Fibroblast of pulmonary artery (primary cell): ENCODE measurements around the gene ACYP1.

Source experiments
- DNase-seq: peaks from one replicate; pipeline ENCODE4 v3.0.0-alpha.2; 2010; ENCODE audit warnings: low read depth
- H3K4me3 ChIP-seq: replicated peaks from 2 replicates; pipeline ENCODE4 v1.5.1; 2011; ENCODE audit warnings: low read depth, mild to moderate bottlenecking, control low read depth, low read length, moderate library complexity
- CTCF ChIP-seq: IDR thresholded peaks from 2 replicates; pipeline ENCODE4 v1.5.1; 2011; ENCODE audit warnings: mild to moderate bottlenecking, control low read depth, low read length, inconsistent platforms; ENCODE audit errors: missing control alignments

The ACYP1 gene

GRCh38 chr14:75060420-75060819, 3.4 kb downstream of the ACYP1 start:
- no peak for DNase-seq
- no peak for TF ChIP-seq CTCF
- H3K4me3 ChIP-seq: no peak overlapping the region

- no peak for DNase-seq
- TF ChIP-seq CTCF: no peak
- no peak overlapping the region for H3K4me3 ChIP-seq
These were observed 4.2 kb downstream of the ACYP1 start for GRCh38 chr14:75059642-75060041.

- DNase-seq: peak; percentile 12
- TF ChIP-seq CTCF: no peak
- H3K4me3 ChIP-seq: no peak overlapping the region
These were observed 9.4 kb downstream of the ACYP1 start for GRCh38 chr14:75054421-75054820.

- H3K4me3 ChIP-seq: no peak overlapping the region
- TF ChIP-seq CTCF: no peak
- DNase-seq: peak; percentile 10
These were observed 10.2 kb downstream of the ACYP1 start for GRCh38 chr14:75053396-75054291.

GRCh38 chr14:75051556-75051899, 12.3 kb downstream of the ACYP1 start:
- H3K4me3 ChIP-seq: peak overlapping the region; percentile 57
- TF ChIP-seq CTCF: no peak
- DNase-seq: no peak

GRCh38 chr14:75050852-75051555, 12.8 kb downstream of the ACYP1 start, which contains the start of gene MLH3:
Gene MLH3 (minus strand): TSS chr14:75051467. CDS start chr14:75049655, 1,812 bp downstream.
- no peak for TF ChIP-seq CTCF

More at GRCh38 chr14:75050852-75051555, 12.8 kb downstream of the ACYP1 start, which contains the start of gene MLH3:
- H3K4me3 ChIP-seq: peak within 1 kb of the TSS; percentile 57
- peak; percentile 82 for DNase-seq
